GM18508 (cell line): Measurements from ENCODE around the gene COG8.

Experiments
- ATAC-seq: cut with Tn5 transposase; IDR thresholded peaks from one replicate; pipeline ENCODE4 v1.9.1; 2021; ENCODE audit warnings: moderate number of reproducible peaks; ENCODE audit not compliant: insufficient read depth, unreplicated experiment

COG8 gene

DNA sequence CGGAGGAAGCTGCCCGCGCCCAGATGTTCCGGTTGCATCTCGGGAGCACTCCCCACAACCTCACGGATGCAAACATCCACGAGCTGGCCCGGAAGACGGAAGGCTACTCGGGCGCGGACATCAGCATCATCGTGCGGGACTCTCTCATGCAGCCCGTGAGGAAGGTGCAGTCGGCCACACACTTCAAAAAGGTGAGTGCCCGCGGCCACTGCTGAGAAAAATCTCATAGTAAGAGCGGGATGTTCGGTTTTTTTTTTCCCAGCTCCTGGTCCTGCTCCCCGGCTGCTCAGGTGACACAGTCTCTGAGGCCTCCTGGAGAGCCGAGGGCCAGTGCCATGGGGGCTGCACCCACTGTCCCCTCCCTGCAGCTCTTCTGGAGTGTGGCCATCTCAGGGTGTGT, 18.3 kb downstream of the COG8 start:
- no peak for ATAC-seq

DNA sequence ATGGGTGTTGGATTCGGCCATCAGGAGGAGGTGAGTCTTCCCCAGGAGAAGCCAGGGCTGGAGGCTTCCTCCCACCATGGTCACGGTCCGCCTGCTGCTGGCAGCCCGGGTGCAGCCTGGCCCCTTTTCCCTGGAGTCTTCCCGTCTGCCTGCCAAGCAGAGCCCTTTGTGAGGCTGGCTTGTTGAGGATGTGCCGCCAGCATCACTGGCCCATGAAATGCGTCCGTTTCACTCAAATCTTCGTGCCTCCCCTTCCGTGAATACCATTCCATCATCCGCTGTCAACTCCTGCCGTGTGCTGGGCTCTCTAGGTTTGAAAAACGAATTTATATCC, 18.7 kb downstream of the COG8 start:
- ATAC-seq = no peak

DNA sequence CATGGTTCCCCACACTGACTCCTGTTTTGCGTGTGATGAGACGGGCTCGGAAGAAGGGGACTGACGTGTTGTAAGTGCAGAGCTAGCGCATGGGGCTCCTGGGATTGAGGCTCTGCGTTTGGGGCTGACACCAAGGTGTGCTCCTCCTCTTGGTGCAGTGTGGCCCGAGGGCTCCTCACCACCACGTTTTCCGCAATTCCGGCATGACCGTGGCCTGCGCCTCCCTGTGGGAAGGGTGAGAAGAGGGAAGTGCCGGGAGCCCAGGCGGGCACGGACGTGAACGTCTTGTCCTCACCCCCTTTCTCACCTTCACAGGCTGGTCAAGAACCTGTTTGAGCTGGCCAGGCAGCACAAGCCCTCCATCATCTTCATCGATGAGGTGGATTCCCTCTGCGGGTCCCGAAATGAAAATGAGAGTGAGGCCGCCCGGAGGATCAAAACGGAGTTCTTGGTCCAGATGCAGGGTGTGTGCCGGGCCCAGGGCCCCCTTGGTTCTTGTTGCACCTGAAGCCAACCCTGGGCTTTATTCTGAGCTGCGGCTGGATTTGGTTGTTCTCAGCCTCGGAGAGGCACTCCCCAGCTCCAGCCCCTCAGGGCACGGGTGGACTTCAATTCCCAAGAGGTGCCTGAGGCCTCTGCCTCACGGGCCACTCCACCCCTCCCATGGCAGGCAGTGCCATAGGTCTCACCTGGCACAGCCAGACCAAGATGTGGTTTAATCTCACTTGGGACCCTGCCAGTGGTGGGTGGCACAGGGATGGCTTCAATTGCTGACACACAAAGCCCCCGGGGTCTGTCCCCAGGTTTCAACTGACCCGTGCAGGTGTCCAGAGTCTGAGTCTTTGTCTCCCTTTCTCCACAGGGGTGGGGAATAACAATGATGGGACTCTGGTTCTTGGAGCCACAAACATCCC, 19.3 kb downstream of the COG8 start:
- ATAC-seq = no peak

DNA sequence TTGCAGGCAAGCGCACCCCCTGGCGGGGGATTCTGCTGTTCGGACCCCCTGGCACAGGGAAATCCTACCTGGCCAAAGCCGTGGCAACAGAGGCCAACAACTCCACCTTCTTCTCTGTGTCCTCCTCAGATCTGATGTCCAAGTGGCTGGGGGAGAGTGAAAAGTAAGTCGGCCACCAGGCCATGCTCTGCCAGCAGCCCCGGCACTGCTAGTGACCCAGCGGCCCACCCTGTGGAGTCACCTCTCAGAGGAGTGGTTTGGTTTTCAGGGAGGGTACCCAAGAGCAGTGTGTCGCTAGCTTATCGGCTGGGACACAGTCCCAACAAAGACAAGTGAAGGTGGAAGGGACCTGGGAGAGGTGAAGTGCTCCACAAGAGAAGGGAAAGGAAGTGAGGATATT, 20.0 kb downstream of the COG8 start:
- no peak for ATAC-seq

DNA sequence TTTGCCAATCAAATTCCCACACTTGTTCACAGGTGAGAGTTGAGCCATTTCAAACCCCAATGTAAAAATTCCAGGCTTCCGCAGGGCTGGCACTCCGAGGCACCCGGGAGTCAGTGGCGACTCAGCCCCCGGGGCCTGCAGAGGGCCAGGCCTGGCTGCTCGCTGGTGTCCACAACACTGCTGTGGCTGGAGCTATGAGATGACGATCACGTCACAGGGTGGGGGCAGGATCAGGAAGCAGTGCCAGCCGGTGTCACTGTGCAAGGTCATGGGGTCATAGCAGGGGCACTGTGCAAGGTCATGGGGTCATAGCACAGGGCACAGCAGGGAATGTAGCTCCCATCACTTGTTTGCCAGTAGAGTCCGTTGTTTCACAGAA, 20.5 kb downstream of the COG8 start:
- ATAC-seq = no peak

DNA sequence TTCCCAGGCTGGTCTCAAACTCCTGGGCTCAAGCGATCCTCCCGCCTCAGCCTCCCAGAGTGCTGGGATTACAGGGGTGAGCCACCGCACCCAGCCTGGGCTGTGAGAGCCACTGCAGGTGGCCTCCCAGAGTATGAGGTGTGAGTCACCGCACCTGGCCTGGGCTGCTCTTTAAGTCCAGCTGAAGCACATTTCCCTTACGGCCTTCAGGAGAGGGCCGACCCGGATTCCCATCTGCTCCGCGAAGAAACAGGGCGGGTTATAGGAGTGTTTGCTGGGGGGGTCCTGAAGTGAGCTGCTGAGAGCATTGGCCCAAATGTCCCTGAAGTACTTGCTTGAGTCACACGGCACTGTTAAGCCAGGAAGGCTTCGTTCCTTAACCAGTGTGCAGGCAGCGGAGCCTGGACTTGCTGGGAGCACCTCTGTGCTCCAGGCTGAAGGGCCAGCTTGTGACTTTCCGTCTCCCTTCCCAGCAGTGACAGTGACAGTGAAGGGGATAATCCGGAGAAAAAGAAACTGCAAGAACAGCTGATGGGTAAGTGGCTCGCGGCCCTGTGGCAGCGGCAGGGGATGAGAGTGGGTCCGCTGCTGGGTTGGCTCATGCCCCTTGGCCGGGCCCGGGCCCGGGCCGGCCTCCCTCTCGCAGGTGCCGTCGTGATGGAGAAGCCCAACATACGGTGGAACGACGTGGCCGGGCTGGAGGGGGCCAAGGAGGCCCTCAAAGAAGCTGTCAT, 21.0 kb downstream of the COG8 start:
- no peak for ATAC-seq

DNA sequence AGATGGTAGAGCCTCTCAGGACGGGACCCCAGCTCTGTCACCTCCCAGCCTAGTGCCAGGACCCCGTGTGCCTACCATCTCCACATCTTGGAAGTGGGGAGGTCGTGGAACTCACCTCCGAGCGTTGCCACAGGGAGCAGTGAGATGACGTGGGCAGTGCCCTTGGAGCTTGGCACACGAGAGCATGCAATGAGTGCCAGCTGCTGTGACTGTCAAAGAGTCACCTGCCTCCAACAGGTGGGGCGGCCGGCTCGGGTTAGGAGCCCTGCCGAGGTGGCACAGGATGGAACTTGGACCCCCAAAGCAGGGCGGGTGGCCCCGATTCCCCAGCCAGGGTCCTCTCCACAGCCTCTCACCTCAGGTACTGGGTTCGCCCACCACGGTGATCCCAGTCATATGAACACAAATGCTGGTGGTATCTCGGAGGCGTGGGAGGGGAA, 22.7 kb downstream of the COG8 start:
- ATAC-seq = no peak

DNA sequence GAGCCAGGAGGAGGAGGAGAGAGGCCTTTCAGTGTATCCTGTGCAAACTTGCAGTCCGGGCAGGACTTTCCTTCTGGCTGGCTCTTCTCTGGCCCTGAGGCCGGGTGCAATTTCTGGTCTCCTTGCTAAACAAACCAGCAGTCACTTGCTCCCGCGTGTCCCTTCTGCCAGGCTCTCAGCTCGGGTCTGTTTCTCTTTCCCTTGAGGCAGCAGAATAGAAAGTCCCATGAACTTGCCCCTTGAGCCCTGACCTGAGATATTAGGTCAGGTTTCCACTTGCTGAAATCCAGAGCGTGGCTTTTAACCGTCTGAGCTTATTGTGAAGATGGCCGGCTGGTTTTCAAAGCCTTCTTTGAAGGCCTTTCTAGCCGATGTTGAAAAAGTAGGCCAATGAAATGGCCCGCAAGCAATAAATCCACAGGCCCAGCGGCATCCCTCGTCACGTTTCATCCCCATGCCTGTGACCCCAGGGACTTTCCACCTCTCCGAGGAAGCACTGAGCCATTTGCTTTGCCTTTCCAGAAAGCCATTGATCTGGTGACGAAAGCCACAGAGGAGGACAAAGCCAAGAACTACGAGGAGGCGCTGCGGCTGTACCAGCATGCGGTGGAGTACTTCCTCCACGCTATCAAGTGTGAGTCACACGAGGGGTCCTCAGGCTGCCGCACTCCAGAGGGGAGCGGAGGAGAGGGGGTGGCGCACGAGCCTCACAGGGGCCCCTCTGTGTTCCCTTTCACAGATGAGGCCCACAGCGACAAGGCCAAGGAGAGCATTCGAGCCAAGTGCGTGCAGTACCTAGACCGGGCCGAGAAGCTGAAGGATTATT, 23.7 kb downstream of the COG8 start:
- no peak for ATAC-seq

DNA sequence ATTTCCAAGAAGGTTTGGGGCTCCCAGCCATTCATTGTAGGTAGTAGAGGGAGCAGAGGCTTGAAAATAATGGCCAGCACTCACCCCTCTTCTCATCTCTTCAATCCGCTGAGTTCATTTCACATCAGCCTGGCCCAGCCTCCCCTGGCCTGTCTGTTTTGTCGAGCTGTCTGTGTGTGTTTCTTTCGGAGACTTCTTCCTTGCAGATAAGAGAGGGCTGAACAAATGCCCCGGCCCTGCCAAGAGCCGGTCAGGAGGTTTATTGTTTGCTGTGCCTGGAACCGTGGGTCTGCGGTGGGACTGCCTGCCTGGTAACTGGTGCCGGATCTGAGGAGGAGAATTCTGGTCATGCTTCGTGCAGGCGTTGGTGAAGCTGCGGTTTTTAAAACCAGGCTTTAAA, 24.8 kb downstream of the COG8 start:
- no peak for ATAC-seq

DNA sequence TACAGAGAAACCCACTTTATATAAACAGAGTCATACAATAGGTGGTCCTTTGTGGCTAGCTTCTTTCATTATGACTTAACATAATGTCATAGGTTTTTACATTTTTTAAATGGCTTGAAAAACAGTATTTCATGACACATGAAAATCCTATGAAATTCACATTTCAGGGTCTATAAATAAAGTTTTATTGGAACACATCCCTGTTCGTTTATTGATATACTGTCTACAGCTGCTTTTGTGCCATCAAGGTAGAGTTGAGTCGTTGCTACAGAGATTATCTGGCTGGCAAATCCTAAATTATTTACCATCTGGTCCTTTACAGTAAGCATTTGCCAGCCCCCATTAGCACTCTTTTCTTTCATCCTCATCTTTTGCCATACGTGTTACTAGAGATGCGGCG, 25.9 kb downstream of the COG8 start:
- ATAC-seq = no peak

DNA sequence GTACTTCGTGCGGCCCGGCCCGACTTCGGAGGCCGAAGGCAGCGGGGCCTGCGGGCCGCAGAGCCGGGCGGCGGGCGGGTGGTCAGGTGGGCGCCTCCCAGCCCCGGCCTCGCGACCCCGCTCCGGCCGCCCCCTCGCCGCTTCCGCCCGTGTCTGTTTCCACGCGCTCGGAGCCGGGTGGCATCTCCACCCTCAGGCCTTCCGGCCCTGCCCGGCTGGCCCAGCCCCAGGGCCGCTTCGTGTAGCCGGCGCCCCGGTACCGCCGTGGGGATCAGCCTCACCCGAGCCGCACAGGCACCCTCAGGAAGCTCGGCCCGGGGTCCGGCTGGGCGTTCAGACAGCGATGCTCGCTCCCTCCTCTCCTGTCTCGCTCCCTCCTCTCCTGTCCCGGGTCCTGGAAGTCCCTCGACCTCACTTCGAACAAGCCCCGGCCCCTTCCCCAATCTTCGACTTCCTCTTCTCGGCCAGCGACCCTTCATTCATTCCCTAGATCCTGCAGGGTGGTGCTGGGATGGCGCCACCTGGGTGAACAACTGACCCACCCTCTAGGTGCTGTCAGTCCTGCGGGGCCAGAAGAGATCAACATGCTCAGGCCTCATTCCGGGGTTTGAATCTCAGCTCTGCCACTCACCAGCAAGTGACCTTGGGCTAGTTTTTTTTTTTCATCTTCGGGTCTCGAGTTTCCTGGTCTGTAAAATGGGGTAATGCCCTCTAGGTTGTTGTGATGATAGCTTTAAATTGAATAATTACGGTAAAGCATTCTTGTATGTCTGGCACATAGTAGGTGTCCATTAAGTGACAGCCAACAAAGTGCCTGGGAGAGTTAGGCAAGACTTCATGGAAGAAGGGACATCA, 27.6 kb downstream of the COG8 start:
- ATAC-seq = peak; percentile 27

DNA sequence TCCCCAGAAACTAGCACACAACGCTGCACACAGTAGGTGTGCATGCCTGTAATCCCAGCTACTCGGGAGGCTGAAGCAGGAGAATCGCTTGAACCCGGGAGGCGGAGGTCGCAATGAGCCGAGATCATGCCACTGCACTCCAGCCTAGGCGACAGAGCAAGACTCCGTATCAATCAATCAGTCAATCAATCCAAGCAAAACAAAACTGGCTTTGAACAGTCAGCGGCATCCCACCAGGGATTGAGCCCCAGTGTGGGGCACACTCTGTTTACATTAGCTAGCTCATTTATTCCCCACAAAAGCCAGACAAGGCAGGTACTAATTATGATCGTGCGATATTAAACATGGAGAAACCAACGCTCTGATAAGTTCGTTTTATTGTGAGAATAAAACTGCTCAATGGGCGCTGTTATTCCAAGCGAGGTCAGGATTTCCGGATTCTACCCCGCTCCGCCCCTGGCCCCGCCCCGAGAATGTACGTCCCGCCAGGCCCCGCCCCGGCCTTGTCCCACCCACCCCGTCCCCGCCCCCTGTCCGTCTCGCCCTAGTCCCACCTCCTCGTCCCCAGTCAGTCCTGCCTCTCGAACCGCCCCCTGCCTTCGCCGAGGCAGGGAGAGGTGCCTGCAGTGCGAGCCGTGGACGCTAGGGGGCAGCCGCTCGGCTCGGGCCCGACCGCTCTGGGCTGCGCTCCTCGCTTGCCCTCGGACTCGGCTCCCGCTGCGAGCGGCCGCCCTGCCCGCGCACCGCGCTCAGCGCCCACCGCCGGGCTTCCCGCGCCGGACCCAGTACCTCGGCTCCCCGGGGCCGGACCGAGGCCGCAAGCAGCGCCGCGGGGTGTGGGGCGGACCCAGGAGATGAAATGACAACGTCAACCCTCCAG, 28.5 kb downstream of the COG8 start, which contains the start of gene VPS4A:
Gene VPS4A, plus strand, starts transcription at position 698 of the 880 bp plus-strand sequence. Its CDS starts 162 bp downstream, at position 860.
- peak; percentile 68 for ATAC-seq

DNA sequence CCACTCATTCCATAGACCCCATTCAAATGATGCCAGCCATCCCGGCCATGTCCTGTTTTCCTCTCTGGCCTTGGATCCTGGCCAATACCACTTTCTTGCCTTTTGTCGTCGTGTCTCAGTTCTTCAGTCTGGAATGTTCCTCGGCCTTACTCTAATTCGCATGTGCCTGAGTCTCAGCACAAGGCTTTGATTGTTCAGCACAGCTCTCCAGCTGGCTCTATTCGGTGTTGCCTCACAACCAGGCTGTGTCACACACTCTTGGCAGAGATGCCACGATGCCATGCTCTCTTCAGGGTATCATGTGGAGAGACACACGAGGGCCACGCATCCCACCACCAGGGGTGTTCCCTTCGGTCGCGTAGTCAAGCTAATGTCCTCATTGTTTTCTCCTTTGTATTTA, 30.0 kb downstream of the COG8 start:
- ATAC-seq = no peak

DNA sequence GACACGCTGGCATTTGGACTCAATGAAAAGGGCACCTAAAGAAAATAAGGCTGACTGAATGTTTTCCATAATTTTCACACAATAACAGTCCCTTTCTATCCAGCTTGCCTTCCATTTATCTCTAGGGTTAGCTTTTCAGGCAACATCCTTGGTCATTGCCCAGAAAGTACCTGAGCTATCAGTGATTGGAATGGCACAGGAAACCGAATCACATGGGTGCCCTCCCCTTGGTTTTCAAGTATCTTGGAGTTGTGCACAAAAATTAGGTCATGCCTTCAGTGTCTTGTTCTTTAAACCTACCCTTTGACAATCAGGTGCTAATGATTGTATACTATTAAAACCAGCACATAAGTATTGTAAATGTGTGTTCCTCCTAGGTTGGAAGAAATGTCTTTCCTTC, 31.5 kb downstream of the COG8 start:
- ATAC-seq = no peak

DNA sequence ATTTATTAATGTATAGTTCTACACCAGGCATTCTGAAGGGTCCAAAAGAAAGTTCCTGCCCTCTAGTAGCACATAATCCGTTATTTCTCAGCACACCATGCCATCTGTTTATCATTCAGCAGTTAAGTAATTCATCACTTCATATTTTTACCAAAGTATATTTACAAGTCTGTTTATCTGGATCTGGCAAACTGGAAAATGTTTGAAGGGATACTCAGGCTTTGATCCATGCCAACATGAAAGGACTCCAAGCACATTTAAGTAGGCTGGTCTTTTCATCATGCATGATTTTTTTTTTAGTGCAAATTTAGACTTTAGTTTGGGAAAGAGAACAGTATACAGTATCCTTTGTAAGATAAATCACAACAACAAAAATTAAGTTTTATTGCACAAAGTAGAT, 32.3 kb downstream of the COG8 start:
- no peak for ATAC-seq

DNA sequence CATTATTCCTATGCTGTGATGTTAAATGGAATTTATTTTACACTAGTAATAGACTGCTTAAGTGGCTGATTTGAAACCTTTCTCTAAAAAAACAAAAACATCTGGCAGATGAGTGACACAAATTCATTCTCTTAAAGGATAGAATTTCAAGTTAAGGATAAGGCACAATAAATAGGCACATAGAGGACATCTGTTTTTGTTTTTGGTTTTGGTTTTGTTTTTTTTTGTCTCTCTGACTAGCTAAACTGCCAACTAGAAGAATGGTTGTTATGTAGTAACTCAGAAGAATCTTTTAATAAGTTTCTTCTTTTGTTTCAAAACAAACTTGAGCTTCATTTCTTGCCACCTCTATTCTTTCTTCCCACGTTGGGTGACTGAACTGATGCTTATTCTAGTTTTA, 33.3 kb downstream of the COG8 start:
- no peak for ATAC-seq

DNA sequence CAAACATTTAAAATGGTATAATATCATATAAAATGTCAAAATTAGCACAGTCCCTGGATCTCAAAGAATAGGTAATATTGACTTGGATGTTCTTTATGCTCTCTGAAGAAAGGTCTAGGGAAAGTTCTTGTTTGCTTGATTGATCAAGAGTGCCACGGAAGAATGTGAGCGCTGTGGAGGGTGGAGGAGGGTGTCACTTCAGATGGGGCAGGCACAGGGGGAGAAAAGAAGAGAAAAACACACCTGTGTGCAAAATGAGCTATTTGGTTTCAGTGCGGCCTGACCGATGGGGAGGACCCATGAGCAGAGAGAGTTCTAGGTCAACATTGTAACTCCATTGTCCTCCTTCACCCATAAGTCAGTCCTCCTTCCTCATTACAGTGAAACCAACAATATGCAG, 37.1 kb downstream of the COG8 start:
- ATAC-seq = no peak

DNA sequence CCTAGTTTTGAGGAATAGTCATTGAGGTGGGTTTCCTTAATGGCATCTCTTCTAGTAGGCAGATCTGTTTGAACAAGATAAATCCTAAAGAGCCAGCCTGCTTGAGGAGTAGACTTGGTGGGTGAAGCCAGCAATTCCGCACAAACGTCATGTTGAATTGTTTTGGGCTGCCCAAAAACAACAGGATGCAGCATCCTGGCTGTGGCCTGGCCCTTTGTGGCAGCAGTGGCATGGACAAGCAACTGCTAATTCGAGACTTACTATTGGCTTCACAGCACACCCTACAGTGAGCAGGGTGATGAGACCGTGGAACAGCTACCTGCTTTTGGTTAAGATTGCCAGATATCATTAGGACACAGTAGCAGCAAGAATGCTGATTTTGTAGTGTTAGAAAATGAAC, 37.5 kb downstream of the COG8 start:
- ATAC-seq = no peak

DNA sequence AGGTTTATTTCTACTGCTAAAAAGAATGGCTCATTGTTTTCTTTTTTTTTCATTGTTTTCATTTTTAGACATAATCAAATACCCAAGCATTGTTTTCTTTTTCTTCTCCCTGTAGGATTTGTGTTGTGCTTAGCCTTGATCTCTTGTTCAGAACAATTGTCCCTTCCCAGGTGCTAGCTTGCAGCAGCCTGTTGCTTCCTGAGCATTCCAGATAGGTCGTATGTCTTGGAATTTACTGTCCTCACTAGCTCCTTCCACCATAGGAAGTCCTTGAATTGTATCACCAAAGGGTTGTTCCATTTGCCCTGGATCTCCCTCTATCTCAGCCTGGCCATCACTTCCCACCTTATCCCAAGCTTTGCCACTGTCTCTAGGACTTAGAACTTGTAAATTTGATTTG, 38.2 kb downstream of the COG8 start:
- ATAC-seq = no peak
